Fibroblast of skin of right quadriceps (primary cell): Measurements from ENCODE around the gene CNTN6.
A peak's percentile ranks its signal among the peaks of the same experiment; 100 is the strongest.

ENCODE experiments used
- DNase-seq: peaks from one replicate; pipeline ENCODE4 v3.0.0-alpha.2; 2013

CNTN6 gene

GRCh38 chr3:1183320-1184048 is 90.7 kb downstream of the CNTN6 start:
- peak; percentile 95 for DNase-seq

- DNase-seq = peak; percentile 79
These were observed 97.7 kb downstream of the CNTN6 start for GRCh38 chr3:1190569-1190968.

- peak; percentile 71 for DNase-seq
These were observed 98.2 kb downstream of the CNTN6 start for GRCh38 chr3:1191026-1191425.

- DNase-seq = peak; percentile 95
These were observed 103.1 kb downstream of the CNTN6 start for GRCh38 chr3:1195947-1196346.

GRCh38 chr3:1197051-1197450 is 104.2 kb downstream of the CNTN6 start:
- DNase-seq = no peak

GRCh38 chr3:1200371-1200770 is 107.5 kb downstream of the CNTN6 start:
- DNase-seq = no peak

- DNase-seq = peak; percentile 60
These were observed 115.1 kb downstream of the CNTN6 start for GRCh38 chr3:1207904-1208303.

GRCh38 chr3:1214933-1215332 is 122.1 kb downstream of the CNTN6 start:
- DNase-seq = peak; percentile 90

GRCh38 chr3:1216856-1217255 is 124.0 kb downstream of the CNTN6 start:
- DNase-seq = peak; percentile 38

GRCh38 chr3:1227111-1227510 is 134.3 kb downstream of the CNTN6 start:
- DNase-seq = no peak

GRCh38 chr3:1228289-1228688 is 135.5 kb downstream of the CNTN6 start:
- DNase-seq = no peak

- no peak for DNase-seq
These were observed 138.1 kb downstream of the CNTN6 start for GRCh38 chr3:1230920-1231319.

- no peak for DNase-seq
These were observed 139.5 kb downstream of the CNTN6 start for GRCh38 chr3:1232276-1232675.

- peak; percentile 10 for DNase-seq
These were observed 142.8 kb downstream of the CNTN6 start for GRCh38 chr3:1235526-1236120.

GRCh38 chr3:1251282-1252060 is 158.6 kb downstream of the CNTN6 start:
- peak; percentile 54 for DNase-seq

GRCh38 chr3:1252061-1252430 is 159.2 kb downstream of the CNTN6 start:
- no peak for DNase-seq

- DNase-seq = no peak
These were observed 169.4 kb downstream of the CNTN6 start for GRCh38 chr3:1262246-1262645.

GRCh38 chr3:1263121-1263520 is 170.3 kb downstream of the CNTN6 start:
- no peak for DNase-seq

GRCh38 chr3:1269808-1270207 is 177.0 kb downstream of the CNTN6 start:
- peak; percentile 15 for DNase-seq

GRCh38 chr3:1272546-1273265 is 179.9 kb downstream of the CNTN6 start:
- no peak for DNase-seq

GRCh38 chr3:1275495-1275894 is 182.7 kb downstream of the CNTN6 start:
- DNase-seq = no peak

GRCh38 chr3:1287815-1288214 is 195.0 kb downstream of the CNTN6 start:
- no peak for DNase-seq

GRCh38 chr3:1288805-1289494 is 196.1 kb downstream of the CNTN6 start:
- no peak for DNase-seq
